Breast epithelium (tissue), 4 donors: Measurements from ENCODE around the gene SORBS2. TPM values are rescaled to one million over a fixed set of nuclear protein-coding genes. Genes with fewer than 3 reads are reported as not detected.
A peak's percentile ranks its signal among the peaks of the same experiment; 100 is the strongest.

Experiments used
- DNase-seq, 2 donors: peaks; one replicate each; pipeline ENCODE4 v3.0.0-alpha.2; 2019; ENCODE audit warnings: low spot score in 2 of 2
- H3K27ac ChIP-seq, 2 donors: fragments of 200-600 bp; sonication (generic) in 1 of 2; one replicate each; pipeline ENCODE4 v1.5.1; 2016 to 2019; ENCODE audit warnings: mild to moderate bottlenecking in 1 of 2
- H3K27me3 ChIP-seq, 2 donors: fragments of 200-600 bp; sonication (generic) in 1 of 2; one replicate each; pipeline versions ENCODE4 v1.5.1 to v1.6.0; 2017 to 2019; ENCODE audit warnings: control low read depth in 1 of 2, mild to moderate bottlenecking in 1 of 2
- H3K36me3 ChIP-seq: fragments of 200-600 bp; one replicate; pipeline ENCODE4 v1.5.1; 2019
- H3K4me1 ChIP-seq, 2 donors: fragments of 200-600 bp; sonication (generic); one replicate each; pipeline ENCODE4 v1.5.1; 2016 to 2019; ENCODE audit warnings: control low read depth in 1 of 2
- H3K4me3 ChIP-seq, 3 donors: fragments of 200-600 bp; sonication (generic); 1 replicate in 2 of 3; 2 replicates in 1 of 3; pipeline ENCODE4 v1.5.1; 2016 to 2019; ENCODE audit warnings: mild to moderate bottlenecking in 3 of 3, moderate library complexity in 2 of 3
- H3K9me3 ChIP-seq, 2 donors: fragments of 200-600 bp; sonication (generic) in 1 of 2; one replicate each; pipeline ENCODE4 v1.5.1; 2016 to 2019; ENCODE audit warnings: control low read depth in 1 of 2
- POLR2A ChIP-seq: fragments of 450-650 bp; IDR thresholded peaks from one replicate; pipeline ENCODE4 v1.6.1; 2016; ENCODE audit warnings: antibody characterized with exemption, mild to moderate bottlenecking, moderate library complexity
- POLR2AphosphoS5 ChIP-seq, 3 donors: sonication (generic); formaldehyde crosslinking; IDR thresholded peaks; one replicate each; pipeline ENCODE4 v1.6.1; 2017; ENCODE audit warnings: antibody characterized with exemption in 3 of 3
- intact Hi-C: fragments of 100-400 bp; cut with DNase I; formaldehyde crosslinking; loops from one replicate; pipeline ENCODE4 v1.15.1; 2023; ENCODE audit warnings: low total_unique reads
- total RNA-seq, 3 donors: library from RNA; depleted of rRNA; stranded (reverse); fragments of >200 nt; gene quantifications; one replicate each; pipeline ENCODE4 v1.1.0, GENCODE V29; 2016
- TF ChIP-seq, protein P1 (sequence below), 3 donors: fragments of 450-650 bp; IDR thresholded peaks; one replicate each; pipeline ENCODE4 v1.5.1; 2016 to 2017; ENCODE audit warnings: antibody characterized with exemption in 3 of 3, mild to moderate bottlenecking in 3 of 3, moderate library complexity in 3 of 3

SORBS2 gene
- total RNA-seq, 3 donors from 2014 or later, result 21.8 to 132 (median 105) TPM

- no peaks in the 10 kb centered on the region for H3K27me3 ChIP-seq
- no peak overlapping the region for H3K4me3 ChIP-seq
- H3K9me3 ChIP-seq, result no peaks in the 10 kb centered on the region
- no peak for DNase-seq
- intact Hi-C loops, result no loop called here
- H3K36me3 ChIP-seq, result no peaks in the 10 kb centered on the region
- TF ChIP-seq, protein P1, sequence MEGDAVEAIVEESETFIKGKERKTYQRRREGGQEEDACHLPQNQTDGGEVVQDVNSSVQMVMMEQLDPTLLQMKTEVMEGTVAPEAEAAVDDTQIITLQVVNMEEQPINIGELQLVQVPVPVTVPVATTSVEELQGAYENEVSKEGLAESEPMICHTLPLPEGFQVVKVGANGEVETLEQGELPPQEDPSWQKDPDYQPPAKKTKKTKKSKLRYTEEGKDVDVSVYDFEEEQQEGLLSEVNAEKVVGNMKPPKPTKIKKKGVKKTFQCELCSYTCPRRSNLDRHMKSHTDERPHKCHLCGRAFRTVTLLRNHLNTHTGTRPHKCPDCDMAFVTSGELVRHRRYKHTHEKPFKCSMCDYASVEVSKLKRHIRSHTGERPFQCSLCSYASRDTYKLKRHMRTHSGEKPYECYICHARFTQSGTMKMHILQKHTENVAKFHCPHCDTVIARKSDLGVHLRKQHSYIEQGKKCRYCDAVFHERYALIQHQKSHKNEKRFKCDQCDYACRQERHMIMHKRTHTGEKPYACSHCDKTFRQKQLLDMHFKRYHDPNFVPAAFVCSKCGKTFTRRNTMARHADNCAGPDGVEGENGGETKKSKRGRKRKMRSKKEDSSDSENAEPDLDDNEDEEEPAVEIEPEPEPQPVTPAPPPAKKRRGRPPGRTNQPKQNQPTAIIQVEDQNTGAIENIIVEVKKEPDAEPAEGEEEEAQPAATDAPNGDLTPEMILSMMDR (IDR thresholded peaks at IDR 0.05), result no peak
- TF ChIP-seq POLR2A, result no peak
- TF ChIP-seq POLR2AphosphoS5 (IDR thresholded peaks at IDR 0.05), result no peak
- no peaks in the 10 kb centered on the region for H3K4me1 ChIP-seq
- no peak overlapping the region for H3K27ac ChIP-seq
Observed at GRCh38 chr4:185793116-185793485, 18.9 kb downstream of the SORBS2 start.

- TF ChIP-seq POLR2A (no peak), POLR2AphosphoS5 (IDR thresholded peaks at IDR 0.05) (no peak)
- TF ChIP-seq, protein P1 (IDR thresholded peaks at IDR 0.05), result no peak
- no peak overlapping the region for H3K4me3 ChIP-seq
- no peaks in the 10 kb centered on the region for H3K36me3 ChIP-seq
- no peak for DNase-seq
- intact Hi-C loops, result no loop called here
- H3K4me1 ChIP-seq, result no peaks in the 10 kb centered on the region
- H3K27ac ChIP-seq, result peak overlapping the region in 1 of 2 donors; percentile 45
- H3K27me3 ChIP-seq, result no peaks in the 10 kb centered on the region
- H3K9me3 ChIP-seq, result no peaks in the 10 kb centered on the region
Observed at GRCh38 chr4:185792384-185793115, 19.4 kb downstream of the SORBS2 start.

DNA sequence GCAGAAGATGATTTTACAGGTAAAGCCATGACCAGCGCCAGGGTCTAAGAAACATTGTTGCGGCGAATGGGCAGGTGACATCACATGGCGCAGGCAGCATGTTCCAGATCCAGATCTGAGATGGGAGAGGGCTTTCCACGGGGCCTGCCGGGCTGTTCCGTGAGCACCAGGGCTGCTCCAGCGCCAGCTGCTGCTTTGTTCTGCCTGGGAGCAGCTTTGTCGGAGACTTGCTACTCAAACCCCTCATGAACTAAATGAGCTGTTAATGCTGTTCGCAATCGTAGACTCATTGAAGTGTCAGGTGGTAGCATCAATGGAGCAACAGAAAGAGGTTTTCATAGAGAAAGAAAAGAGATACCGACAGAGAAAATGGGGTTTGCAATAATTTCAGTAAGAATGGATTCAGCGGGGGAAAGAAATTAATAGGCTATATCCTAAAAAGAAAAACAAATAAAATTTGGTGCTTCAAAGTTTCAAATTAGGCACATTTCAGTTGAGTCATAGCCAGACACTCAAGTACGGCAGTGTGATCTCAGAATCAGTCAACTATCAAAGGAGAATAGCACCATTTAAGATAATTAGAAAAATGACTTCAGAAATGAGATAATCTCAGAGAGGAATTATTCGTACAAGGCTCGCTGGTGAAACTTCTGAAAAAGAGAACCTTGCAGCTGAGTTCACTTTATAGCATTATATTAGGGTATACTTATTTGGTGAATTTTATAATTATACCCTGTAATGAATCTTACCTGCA is 23.9 kb downstream of the SORBS2 start:
- Histone ChIP-seq H3K4me1 (no peaks in the 10 kb centered on the region), H3K9me3 (no peaks in the 10 kb centered on the region), H3K36me3 (no peaks in the 10 kb centered on the region), H3K27ac (no peak overlapping the region), H3K4me3 (no peak overlapping the region), H3K27me3 (no peaks in the 10 kb centered on the region)
- no peak for TF ChIP-seq POLR2A
- TF ChIP-seq POLR2AphosphoS5 (IDR thresholded peaks at IDR 0.05), result no peak
- TF ChIP-seq, protein P1 (IDR thresholded peaks at IDR 0.05), result no peak
- DNase-seq, result no peak
- intact Hi-C loops, result no loop called here

- TF ChIP-seq POLR2AphosphoS5 (IDR thresholded peaks at IDR 0.05) (no peak), POLR2A (no peak)
- TF ChIP-seq, protein P1 (IDR thresholded peaks at IDR 0.05), result no peak
- intact Hi-C loops, result no loop called here
- H3K27me3 ChIP-seq, result no peaks in the 10 kb centered on the region
- no peak for DNase-seq
- no peaks in the 10 kb centered on the region for H3K9me3 ChIP-seq
- H3K27ac ChIP-seq, result no peak overlapping the region
- H3K4me1 ChIP-seq, result no peaks in the 10 kb centered on the region
- no peaks in the 10 kb centered on the region for H3K36me3 ChIP-seq
- H3K4me3 ChIP-seq, result no peak overlapping the region
Observed at GRCh38 chr4:185786422-185786821, 25.6 kb downstream of the SORBS2 start.

GRCh38 chr4:185783574-185783973 is 28.4 kb downstream of the SORBS2 start:
- intact Hi-C loops, result no loop called here
- Histone ChIP-seq H3K36me3 (no peaks in the 10 kb centered on the region), H3K4me3 (no peak overlapping the region), H3K27me3 (no peaks in the 10 kb centered on the region), H3K4me1 (no peaks in the 10 kb centered on the region), H3K27ac (no peak overlapping the region), H3K9me3 (no peaks in the 10 kb centered on the region)
- DNase-seq, result no peak
- no peak for TF ChIP-seq POLR2AphosphoS5 (IDR thresholded peaks at IDR 0.05)
- TF ChIP-seq POLR2A, result no peak
- TF ChIP-seq, protein P1 (IDR thresholded peaks at IDR 0.05), result no peak
